A673 (cell line): ENCODE data around the gene TMEM129. TPM values are rescaled to one million over a fixed set of nuclear protein-coding genes. Genes with fewer than 3 reads are reported as not detected.

Experiments used
- BruUV-seq: library from RNA; stranded (reverse); fragments of 400-500 nt; replicated peaks from 2 replicates; lab custom pipeline; 2021; lab: Mats Ljungman, UMichigan
- CTCF ChIA-PET: fragments of 300-600 bp; sonication (Branson Sonifier 250); formaldehyde crosslinking; loops from one replicate; lab custom pipeline; 2022; ENCODE audit warnings: antibody characterized with exemption; lab: Charles Lee
- POLR2A ChIA-PET: fragments of 300-600 bp; sonication (Branson Sonifier 250); formaldehyde crosslinking; loops from one replicate; lab custom pipeline; 2022; ENCODE audit warnings: antibody characterized with exemption; ENCODE audit not compliant: low non-redundant PET; lab: Charles Lee
- DNase-seq: peaks from one replicate; pipeline ENCODE4 v3.0.0-alpha.2; 2015; ENCODE audit warnings: low spot score
- H3K27ac ChIP-seq: fragments of 200-600 bp; sonication (generic); 2 replicates; pipeline ENCODE4 v1.5.1; 2016; ENCODE audit warnings: mixed run types, low read depth, mild to moderate bottlenecking, mixed read lengths, antibody characterized with exemption, low read length; ENCODE audit not compliant: poor library complexity, severe bottlenecking
- H3K27me3 ChIP-seq: fragments of 200-600 bp; sonication (generic); replicated peaks from 2 replicates; pipeline ENCODE4 v1.6.1; 2017; ENCODE audit warnings: mixed run types, low read depth, mild to moderate bottlenecking, mixed read lengths, antibody characterized with exemption, low read length; ENCODE audit not compliant: insufficient read depth, poor library complexity
- H3K36me3 ChIP-seq: fragments of 200-600 bp; sonication (generic); 2 replicates; pipeline ENCODE4 v1.6.1; 2016; ENCODE audit warnings: mixed run types, mild to moderate bottlenecking, mixed read lengths, antibody characterized with exemption, low read length; ENCODE audit not compliant: insufficient read depth, poor library complexity, severe bottlenecking
- H3K4me1 ChIP-seq: fragments of 200-600 bp; sonication (generic); 2 replicates; pipeline ENCODE4 v1.6.1; 2017; ENCODE audit warnings: mixed run types, mild to moderate bottlenecking, mixed read lengths, antibody characterized with exemption, low read length; ENCODE audit not compliant: insufficient read depth, poor library complexity, severe bottlenecking
- H3K4me3 ChIP-seq: fragments of 200-600 bp; sonication (generic); 2 replicates; pipeline ENCODE4 v1.5.1; 2016; ENCODE audit warnings: low read depth, mixed run types, mild to moderate bottlenecking, mixed read lengths, low read length; ENCODE audit not compliant: poor library complexity, severe bottlenecking
- H3K9me3 ChIP-seq: fragments of 200-600 bp; sonication (generic); 2 replicates; pipeline ENCODE4 v1.6.1; 2016; ENCODE audit warnings: mixed run types, low read depth, mild to moderate bottlenecking, mixed read lengths, antibody characterized with exemption, low read length; ENCODE audit not compliant: poor library complexity, severe bottlenecking
- CTCF ChIP-seq: fragments of 300-800, 200-600 bp; sonication (generic); conservative IDR thresholded peaks from 2 replicates; pipeline ENCODE4 v1.5.1; 2017; ENCODE audit warnings: low read depth, mild to moderate bottlenecking, antibody characterized with exemption, low read length, moderate library complexity, mixed read lengths
- EZH2 ChIP-seq: fragments of 200-600 bp; sonication (generic); IDR thresholded peaks from 2 replicates; pipeline ENCODE4 v1.6.1; 2017; ENCODE audit warnings: borderline replicate concordance, low read depth, mild to moderate bottlenecking, mixed read lengths, antibody characterized with exemption, low read length; ENCODE audit not compliant: poor library complexity, severe bottlenecking
- intact Hi-C: fragments of 100-400 bp; cut with micrococcal nuclease; formaldehyde crosslinking; loops from one replicate; pipeline ENCODE4 v1.10.0; 2022; ENCODE audit not compliant: unreplicated experiment
- total RNA-seq: library from RNA; stranded (reverse); gene quantifications from 2 replicates; pipeline ENCODE4 v1.2.3, GENCODE V29; 2021

TMEM129 gene
- total RNA-seq, 1 experiment from 2014 or later, result 28.8 TPM

DNA sequence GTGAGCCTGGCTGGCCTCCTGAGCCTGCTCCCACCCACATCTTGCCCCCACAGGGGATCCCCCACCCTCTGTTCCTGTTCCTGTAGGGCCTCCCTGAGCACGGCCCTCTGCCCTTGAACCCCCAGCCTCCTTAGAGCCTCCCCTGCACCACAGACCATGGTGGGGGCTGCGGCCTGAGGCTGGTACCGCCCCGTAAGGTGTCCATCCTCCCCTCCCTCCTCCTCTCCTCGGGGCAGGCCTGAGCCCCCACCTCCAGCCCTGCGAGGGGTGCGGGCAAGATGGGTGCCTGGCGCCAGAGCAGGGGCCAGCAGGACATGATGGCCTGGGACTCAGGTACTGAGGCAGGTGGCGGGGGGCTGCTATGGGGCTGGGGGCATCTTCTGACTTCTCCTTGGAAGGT lies 43.5 kb upstream of the TMEM129 start:
- H3K27me3 ChIP-seq, result no peaks in the 10 kb centered on the region
- BruUV-seq, result no TSS peak
- CTCF ChIA-PET, result no interaction called here
- peaks cover 10% of the 10 kb centered on the region for H3K4me1 ChIP-seq
- intact Hi-C loops, result no loop called here
- TF ChIP-seq EZH2, result no peak
- no peak for TF ChIP-seq CTCF
- POLR2A ChIA-PET, result no interaction called here
- no peaks in the 10 kb centered on the region for H3K36me3 ChIP-seq
- no peak overlapping the region for H3K4me3 ChIP-seq
- H3K9me3 ChIP-seq, result no peaks in the 10 kb centered on the region
- no peak for DNase-seq
- H3K27ac ChIP-seq, result no peak overlapping the region

DNA sequence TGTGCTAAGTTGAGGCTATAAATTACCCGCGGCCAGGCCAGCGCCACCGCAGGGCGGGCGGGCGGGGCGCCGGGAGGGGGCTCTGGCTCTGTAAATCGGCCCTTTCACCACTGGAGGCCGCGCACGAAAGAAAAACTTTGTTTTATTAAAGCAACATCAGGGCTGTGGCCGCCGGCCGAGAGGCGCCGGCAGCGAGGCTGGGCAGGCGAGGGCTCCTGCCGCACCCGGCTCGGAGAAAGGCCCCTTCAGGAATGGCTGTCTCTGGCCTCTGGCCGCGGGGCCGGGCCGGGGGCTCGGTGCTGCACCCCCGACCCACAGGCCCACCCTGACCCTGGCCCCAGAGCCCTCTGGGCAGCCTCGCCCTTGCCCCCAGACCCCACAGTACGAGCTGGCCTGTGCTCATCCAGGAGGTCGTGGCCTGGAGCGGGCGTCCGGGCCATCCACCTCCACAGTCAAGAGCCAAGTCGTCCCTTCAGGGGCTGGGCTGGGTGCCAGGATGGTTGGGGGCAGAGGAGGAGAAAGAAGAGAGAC lies 42.5 kb upstream of the TMEM129 start:
- no peaks in the 10 kb centered on the region for H3K9me3 ChIP-seq
- H3K4me3 ChIP-seq, result no peak overlapping the region
- no peak for TF ChIP-seq EZH2
- TF ChIP-seq CTCF, result no peak
- no TSS peak for BruUV-seq
- DNase-seq, result peak; percentile 27
- ChIA-PET POLR2A (no interaction called here), CTCF (no interaction called here)
- no peak overlapping the region for H3K27ac ChIP-seq
- H3K27me3 ChIP-seq, result no peaks in the 10 kb centered on the region
- intact Hi-C loops, result no loop called here
- peaks cover 10% of the 10 kb centered on the region for H3K4me1 ChIP-seq
- no peaks in the 10 kb centered on the region for H3K36me3 ChIP-seq

- no peak for DNase-seq
- POLR2A ChIA-PET, result no interaction called here
- Histone ChIP-seq H3K4me3 (no peak overlapping the region), H3K27me3 (no peaks in the 10 kb centered on the region), H3K27ac (no peak overlapping the region), H3K4me1 (peaks cover 10% of the 10 kb centered on the region), H3K9me3 (no peaks in the 10 kb centered on the region), H3K36me3 (no peaks in the 10 kb centered on the region)
- intact Hi-C loops, result no loop called here
- CTCF ChIA-PET, result no interaction called here
- no TSS peak for BruUV-seq
- TF ChIP-seq CTCF (no peak), EZH2 (no peak)
Observed at GRCh38 chr4:1763070-1763549, 42.0 kb upstream of the TMEM129 start.
